Endothelial cell (in vitro differentiated cells): Measurements from ENCODE around the gene SUMO4. TPM values are rescaled to one million over a fixed set of nuclear protein-coding genes. Genes with fewer than 3 reads are reported as not detected.
"Not testable (repeated sequence)": the region's sequence is repeated elsewhere in the genome, so short reads cannot be mapped to it uniquely, and the experiment has no call there.

Source experiments
- DNase-seq: peaks from one replicate; pipeline ENCODE4 v3.0.0; 2021; ENCODE audit warnings: low spot score
- H3K27ac Mint-ChIP-seq: one replicate; pipeline ENCODE4 v1.8.0; 2021; ENCODE audit warnings: mixed read lengths, inconsistent platforms; ENCODE audit not compliant: unreplicated experiment
- H3K27me3 Mint-ChIP-seq: one replicate; pipeline ENCODE4 v1.8.0; 2021; ENCODE audit warnings: mild to moderate bottlenecking, moderate library complexity, mixed read lengths, inconsistent platforms; ENCODE audit not compliant: unreplicated experiment
- H3K36me3 Mint-ChIP-seq: one replicate; pipeline ENCODE4 v1.8.0; 2021; ENCODE audit warnings: mild to moderate bottlenecking, low read depth, mixed read lengths, inconsistent platforms; ENCODE audit not compliant: unreplicated experiment
- H3K4me1 Mint-ChIP-seq: one replicate; pipeline ENCODE4 v1.8.0; 2021; ENCODE audit warnings: mild to moderate bottlenecking, mixed read lengths, inconsistent platforms; ENCODE audit not compliant: unreplicated experiment
- H3K4me3 Mint-ChIP-seq: one replicate; pipeline ENCODE4 v1.8.0; 2021; ENCODE audit warnings: mild to moderate bottlenecking, mixed read lengths, inconsistent platforms; ENCODE audit not compliant: unreplicated experiment
- H3K9me3 Mint-ChIP-seq: one replicate; pipeline ENCODE4 v1.8.0; 2021; ENCODE audit warnings: mixed read lengths, inconsistent platforms; ENCODE audit not compliant: unreplicated experiment
- total RNA-seq: library from RNA; stranded (reverse); fragmentation: NEBNext Ultra II Directional; extraction: Animal tissue kit (Norgen Biotek cat#: 25700); gene quantifications from one replicate; pipeline ENCODE4 v1.2.1, GENCODE V29; 2021; ENCODE audit not compliant: unreplicated experiment
- TF ChIP-seq, protein P1 (sequence below): fragments of 200-600 bp; sonication (generic); IDR thresholded peaks from one replicate; pipeline ENCODE4 v1.5.0; 2021; ENCODE audit warnings: antibody characterized with exemption; ENCODE audit not compliant: unreplicated experiment

Gene SUMO4
- total RNA-seq, 1 donor from 2014 or later, result 4.8 TPM

- H3K36me3 Mint-ChIP-seq, result no peaks in the 10 kb centered on the region
- peaks cover 18% of the 10 kb centered on the region for H3K4me1 Mint-ChIP-seq
- H3K27ac Mint-ChIP-seq, result no peak overlapping the region
- peaks cover 3% of the 10 kb centered on the region for H3K27me3 Mint-ChIP-seq
- H3K9me3 Mint-ChIP-seq, result no peaks in the 10 kb centered on the region
- TF ChIP-seq, protein P1, sequence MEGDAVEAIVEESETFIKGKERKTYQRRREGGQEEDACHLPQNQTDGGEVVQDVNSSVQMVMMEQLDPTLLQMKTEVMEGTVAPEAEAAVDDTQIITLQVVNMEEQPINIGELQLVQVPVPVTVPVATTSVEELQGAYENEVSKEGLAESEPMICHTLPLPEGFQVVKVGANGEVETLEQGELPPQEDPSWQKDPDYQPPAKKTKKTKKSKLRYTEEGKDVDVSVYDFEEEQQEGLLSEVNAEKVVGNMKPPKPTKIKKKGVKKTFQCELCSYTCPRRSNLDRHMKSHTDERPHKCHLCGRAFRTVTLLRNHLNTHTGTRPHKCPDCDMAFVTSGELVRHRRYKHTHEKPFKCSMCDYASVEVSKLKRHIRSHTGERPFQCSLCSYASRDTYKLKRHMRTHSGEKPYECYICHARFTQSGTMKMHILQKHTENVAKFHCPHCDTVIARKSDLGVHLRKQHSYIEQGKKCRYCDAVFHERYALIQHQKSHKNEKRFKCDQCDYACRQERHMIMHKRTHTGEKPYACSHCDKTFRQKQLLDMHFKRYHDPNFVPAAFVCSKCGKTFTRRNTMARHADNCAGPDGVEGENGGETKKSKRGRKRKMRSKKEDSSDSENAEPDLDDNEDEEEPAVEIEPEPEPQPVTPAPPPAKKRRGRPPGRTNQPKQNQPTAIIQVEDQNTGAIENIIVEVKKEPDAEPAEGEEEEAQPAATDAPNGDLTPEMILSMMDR, result no peak
- no peak overlapping the region for H3K4me3 Mint-ChIP-seq
- no peak for DNase-seq
Measured at GRCh38 chr6:149439626-149440025, 39.6 kb downstream of the SUMO4 start.

DNA sequence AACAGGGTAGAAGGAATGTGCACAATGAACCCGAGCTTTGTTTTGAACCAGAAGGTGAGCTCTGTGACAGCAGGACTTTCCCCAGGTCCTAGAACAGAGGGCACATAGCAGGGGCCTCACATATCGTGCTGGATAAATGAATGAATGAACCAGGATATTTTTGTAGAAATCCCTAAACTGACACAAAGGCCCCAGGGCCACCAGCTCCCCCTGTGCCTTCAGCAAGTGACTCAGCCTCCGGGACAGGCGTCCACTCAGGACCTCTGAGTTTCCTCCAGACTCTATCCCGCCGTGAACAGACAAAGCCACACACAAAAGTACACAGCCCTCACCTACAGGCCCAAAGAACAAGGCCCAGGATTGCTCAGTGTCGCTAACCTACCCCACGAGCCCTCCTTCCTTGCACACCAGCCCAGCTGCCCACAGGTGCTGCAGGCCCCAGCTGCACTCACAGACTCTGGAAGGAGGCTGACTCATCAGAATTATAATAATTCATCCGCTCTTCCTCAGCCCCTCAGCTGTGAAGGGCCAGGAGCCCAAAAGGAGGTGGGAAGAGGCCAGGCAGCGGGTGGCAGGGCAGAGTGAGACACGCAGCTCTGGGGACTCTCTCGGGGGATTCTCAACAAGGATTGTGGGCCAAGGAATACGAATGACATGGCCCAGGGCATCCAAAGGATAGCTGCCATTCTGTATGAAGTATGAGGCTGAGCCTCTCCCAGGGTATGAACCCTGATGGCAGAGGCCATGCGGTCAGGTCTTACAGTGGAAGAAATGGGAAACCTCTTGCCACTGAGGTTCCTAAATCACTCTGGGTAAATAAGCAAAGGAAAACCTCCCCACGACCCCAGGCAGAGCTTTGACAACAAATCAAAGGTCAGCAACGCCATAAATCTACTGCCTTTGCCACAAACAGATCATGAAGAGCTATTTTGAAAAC is 40.9 kb downstream of the SUMO4 start:
- Mint-ChIP-seq H3K27me3 (peaks cover 5% of the 10 kb centered on the region), H3K9me3 (no peaks in the 10 kb centered on the region), H3K36me3 (no peaks in the 10 kb centered on the region), H3K27ac (no peak overlapping the region), H3K4me3 (no peak overlapping the region), H3K4me1 (peaks cover 19% of the 10 kb centered on the region)
- no peak for DNase-seq
- TF ChIP-seq, protein P1, result no peak

- Mint-ChIP-seq H3K9me3 (no peaks in the 10 kb centered on the region), H3K4me1 (peaks cover 19% of the 10 kb centered on the region), H3K27me3 (peaks cover 5% of the 10 kb centered on the region), H3K4me3 (no peak overlapping the region), H3K36me3 (no peaks in the 10 kb centered on the region), H3K27ac (no peak overlapping the region)
- TF ChIP-seq, protein P1, result no peak
- DNase-seq, result no peak
Measured at GRCh38 chr6:149441740-149442139, 41.7 kb downstream of the SUMO4 start.

DNA sequence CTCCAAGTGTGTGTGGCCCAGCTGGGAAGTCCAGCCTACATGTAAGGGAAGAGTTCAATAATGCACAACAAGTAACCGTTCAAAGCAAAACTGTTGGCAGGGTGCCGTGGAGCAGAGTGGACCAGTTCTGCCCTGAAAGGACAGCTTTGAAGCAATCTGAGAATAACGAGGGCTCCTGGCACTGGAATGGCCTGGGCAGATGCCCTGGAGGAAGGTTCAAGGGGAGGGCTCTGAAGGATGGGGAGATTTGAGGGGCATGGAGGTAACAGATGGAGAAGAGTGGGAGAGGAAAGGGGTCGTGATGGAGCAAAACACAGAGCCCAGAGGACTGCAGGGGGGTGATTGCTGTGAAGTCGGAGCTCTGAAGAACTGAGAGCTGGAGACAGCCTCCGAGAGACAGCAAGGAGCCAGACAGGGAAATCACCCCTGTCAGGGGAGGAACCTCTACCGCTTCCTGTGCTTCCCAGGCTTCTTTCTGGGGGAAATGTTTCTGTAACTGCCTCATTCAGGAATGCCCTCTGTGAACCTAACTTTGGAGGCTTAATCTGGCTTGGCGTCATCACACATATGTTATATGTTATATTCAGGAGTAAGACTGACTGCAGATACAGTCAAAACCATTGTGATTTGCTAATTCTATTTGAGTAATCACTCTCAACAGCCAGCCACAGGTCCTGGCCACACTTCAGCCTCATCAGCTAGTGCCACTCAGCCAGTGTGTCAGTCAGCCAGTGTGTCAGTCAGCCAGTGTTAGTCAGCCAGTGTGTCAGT is 43.5 kb downstream of the SUMO4 start:
- H3K27me3 Mint-ChIP-seq, result peaks cover 5% of the 10 kb centered on the region
- no peak overlapping the region for H3K27ac Mint-ChIP-seq
- H3K4me1 Mint-ChIP-seq, result peaks cover 19% of the 10 kb centered on the region
- no peak for DNase-seq
- no peak overlapping the region for H3K4me3 Mint-ChIP-seq
- TF ChIP-seq, protein P1, result no peak
- H3K9me3 Mint-ChIP-seq, result no peaks in the 10 kb centered on the region
- H3K36me3 Mint-ChIP-seq, result no peaks in the 10 kb centered on the region

DNA sequence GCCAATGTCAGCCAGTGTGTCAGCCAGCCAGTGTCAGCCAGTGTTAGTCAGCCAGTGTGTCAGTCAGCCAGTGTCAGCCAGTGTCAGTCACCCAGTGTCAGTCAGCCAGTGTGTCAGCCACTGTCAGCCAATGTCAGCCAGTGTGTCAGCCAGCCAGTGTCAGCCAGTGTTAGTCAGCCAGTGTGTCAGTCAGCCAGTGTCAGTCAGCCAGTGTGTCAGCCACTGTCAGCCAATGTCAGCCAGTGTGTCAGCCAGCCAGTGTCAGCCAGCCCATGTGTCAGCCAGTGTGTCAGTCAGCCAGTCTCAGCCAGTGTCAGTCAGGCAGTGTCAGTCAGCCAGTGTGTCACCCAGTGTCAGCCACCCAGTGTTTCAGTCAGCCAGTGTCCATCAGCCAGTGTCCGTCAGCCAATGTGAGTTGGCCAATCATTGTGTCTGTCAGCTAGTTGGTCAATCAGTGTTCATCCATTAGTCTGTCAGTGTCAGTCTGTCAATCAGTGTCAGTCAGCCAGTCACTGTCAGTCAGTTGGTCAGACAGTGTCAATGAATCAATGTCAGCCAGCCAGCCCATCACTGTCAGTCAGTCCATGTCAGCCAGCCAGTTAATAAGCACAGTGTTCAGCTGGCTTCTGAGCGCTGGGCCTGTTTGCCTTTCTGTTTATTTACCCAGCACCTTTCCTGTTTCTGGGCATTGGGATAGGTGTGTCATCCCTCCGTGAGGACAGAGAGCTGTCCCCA is 44.5 kb downstream of the SUMO4 start:
- H3K4me3 Mint-ChIP-seq, DNase-seq, H3K9me3 Mint-ChIP-seq, H3K36me3 Mint-ChIP-seq, H3K27me3 Mint-ChIP-seq: not testable (repeated sequence)
- Mint-ChIP-seq H3K27ac (peak overlapping the region; percentile 61), H3K4me1 (peaks cover 15% of the 10 kb centered on the region)
